Renal cortex interstitium (tissue), 11 donors: ENCODE measurements around the gene TEX101. TPM values are rescaled to one million over a fixed set of nuclear protein-coding genes. Genes with fewer than 3 reads are reported as not detected.
A peak's percentile ranks its signal among the peaks of the same experiment; 100 is the strongest.
"Not testable (repeated sequence)": the region's sequence is repeated elsewhere in the genome, so short reads cannot be mapped to it uniquely, and the experiment has no call there.

ENCODE experiments used
- DNase-seq, 11 donors: peaks; one replicate each; pipeline ENCODE4 v3.0.0-alpha.2; 2013; ENCODE audit warnings: low read depth in 9 of 11, low spot score in 4 of 11; ENCODE audit errors: extremely low read depth in 1 of 11
- polyA plus RNA-seq, 3 donors: library from polyadenylated mRNA; unstranded; fragments of 120-200 nt; gene quantifications; one replicate each; pipeline ENCODE4 v1.2.1, GENCODE V29; 2013; ENCODE audit not compliant: insufficient read length in 3 of 3

Gene TEX101
- polyA plus RNA-seq, 3 donors = not detected

DNA sequence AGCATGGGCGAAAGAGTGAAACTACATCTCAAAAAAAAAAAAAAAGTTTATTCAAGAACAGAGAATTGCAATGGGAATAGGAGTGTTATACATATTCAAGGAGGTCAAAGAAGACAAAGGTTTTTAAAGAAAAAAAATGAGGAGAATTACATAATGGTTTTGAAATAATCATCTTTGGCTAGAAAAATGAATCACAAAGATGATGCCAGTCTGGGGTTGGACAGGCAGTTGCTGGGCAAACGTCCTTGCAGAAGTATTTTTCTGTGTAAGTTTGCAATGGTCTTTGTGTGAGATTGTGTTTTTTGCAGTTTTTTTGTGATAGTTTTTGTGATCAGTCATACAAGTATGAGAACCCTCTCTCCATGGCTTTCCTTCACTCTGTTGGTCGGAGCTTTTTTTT, 27.0 kb downstream of the TEX101 start:
- DNase-seq = no peak

DNA sequence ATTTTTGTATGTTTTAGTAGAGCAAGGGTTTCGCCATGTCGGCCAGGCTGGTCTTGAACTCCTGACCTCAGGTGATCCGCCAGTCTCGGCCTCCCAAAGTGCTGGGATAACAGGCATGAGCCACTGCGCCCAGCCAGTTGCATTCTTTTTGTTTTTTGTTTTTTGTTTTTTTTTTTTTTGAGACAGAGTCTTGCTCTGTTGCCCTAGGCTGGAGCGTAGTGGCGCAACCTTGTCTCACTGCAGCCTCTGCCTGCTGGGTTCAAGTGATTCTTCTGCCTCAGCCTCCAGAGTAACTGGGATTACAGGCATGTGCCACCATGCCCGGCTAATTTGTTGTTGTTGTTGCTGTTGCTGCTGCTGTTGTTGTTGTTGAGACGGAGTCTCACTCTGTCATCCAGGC, 29.4 kb downstream of the TEX101 start:
- not testable (repeated sequence) for DNase-seq

GRCh38 chr19:43444531-43445287, 30.0 kb downstream of the TEX101 start:
- DNase-seq = no peak

DNA sequence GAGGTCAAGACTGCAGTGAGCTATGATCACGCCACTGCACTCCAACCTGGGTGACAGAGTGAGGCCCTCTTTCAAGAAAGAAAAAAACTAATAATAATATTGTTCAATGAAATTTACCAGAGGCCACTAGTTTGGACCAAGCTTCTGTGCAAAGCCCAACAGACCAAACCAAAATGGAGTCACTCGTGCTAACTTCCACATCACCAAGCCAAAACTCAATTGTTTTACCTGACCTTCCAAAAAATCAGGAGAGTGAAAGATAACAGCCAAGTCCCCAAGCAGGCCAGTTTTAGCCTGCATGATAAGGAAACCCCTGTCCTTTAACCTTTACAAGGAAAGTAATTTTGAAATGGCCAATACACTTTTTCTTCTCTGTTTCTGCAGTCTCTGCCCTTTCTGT, 30.7 kb downstream of the TEX101 start:
- no peak for DNase-seq

DNA sequence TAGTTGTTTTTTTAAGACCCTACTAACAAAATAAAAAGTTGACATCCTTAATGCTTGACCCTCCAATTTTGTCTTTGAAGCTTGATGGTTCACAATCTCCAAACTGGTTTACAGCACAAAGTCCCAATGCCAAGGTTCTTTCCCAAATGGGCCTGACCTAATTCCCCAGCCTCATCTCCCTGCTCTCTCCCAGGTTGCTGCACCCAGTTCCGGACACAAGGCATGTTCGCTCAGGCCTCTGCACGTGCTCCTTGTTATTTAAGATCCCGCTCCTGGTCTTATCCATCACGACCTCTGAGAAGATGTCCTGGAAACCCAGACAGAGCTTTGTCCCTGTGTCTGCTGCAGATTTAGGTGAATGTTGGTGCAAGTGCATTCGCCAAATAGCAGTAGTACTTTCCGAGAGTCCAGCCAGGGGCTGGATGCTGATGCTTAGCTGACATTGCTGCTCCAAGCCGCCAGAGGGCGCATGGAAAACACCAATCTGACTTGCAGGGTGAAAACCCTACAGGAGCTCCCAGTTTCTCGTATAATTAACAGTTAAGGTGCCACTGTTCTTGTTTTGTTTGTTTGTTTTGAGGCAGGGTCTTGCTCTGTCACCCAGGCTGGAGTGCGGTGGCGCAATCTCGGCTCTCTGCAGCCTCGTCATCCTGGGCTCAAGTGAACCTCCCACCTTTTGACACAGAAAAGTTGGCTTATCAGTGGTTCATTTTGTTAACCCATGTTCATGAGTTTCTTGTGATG, 32.2 kb downstream of the TEX101 start:
- DNase-seq = peak in 10 of 11 donors; percentile 46 to 74 (median 62)

DNA sequence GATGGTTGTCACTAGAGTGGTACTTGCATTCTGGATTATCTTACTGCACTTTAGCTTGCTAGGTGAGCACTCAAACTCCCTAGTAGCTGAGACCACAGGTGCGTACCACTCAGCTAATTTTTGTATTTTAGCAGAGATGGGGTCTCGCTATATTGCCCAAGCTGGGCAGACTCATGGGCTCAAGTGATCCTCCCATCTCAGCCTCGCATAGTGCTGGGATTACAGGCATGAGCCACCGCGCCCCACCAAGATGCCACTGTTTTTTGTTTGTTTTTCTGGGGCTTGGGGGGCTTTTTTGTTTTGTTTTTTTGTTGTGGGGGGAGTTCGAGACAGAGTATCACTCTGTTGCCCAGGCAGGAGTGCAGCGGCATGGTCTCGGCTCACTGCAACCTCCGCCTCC, 33.0 kb downstream of the TEX101 start:
- no peak for DNase-seq

DNA sequence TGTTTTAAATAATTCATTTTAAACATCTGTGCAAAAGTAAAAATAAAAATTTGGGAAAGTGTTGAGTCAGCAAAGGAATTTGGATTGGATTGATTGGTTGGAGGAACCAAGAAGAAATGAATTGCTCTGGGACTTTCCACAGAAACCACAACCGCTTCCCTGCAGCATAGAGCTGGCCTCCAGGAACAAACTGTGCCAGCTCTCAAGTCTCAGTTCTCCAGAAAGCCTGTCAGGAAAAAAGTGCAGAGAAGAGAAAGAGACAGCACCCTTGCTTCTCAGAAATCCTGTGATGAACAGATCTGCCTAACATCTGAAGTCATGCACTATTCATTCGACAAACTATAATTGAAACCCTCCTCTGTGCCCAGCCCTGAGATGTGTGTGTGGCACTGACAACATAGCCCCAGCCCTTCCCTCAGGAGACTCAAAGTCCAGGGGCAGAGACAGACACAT, 35.9 kb downstream of the TEX101 start:
- DNase-seq = no peak

GRCh38 chr19:43452582-43452981, 37.9 kb downstream of the TEX101 start:
- DNase-seq = no peak

DNA sequence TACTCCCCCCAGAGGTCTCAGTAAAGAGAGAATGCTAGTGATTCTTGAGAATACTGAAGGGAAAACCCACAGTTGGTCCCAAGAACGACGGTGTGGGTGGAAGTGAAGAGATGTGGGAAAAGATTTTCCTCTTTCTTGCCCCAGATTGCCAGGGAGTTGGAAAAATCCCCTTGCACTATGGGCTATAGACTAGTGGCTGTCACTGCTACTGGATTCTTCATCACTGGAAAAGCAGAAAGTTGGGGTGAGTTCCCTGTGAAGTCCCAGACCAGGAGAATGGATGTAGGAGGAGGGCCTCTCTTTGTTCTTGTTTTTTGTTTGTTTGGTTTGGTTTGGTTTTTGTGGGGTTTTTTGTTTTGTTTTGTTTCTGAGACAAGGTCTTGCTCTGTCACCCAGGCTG, 39.3 kb downstream of the TEX101 start:
- DNase-seq = no peak

DNA sequence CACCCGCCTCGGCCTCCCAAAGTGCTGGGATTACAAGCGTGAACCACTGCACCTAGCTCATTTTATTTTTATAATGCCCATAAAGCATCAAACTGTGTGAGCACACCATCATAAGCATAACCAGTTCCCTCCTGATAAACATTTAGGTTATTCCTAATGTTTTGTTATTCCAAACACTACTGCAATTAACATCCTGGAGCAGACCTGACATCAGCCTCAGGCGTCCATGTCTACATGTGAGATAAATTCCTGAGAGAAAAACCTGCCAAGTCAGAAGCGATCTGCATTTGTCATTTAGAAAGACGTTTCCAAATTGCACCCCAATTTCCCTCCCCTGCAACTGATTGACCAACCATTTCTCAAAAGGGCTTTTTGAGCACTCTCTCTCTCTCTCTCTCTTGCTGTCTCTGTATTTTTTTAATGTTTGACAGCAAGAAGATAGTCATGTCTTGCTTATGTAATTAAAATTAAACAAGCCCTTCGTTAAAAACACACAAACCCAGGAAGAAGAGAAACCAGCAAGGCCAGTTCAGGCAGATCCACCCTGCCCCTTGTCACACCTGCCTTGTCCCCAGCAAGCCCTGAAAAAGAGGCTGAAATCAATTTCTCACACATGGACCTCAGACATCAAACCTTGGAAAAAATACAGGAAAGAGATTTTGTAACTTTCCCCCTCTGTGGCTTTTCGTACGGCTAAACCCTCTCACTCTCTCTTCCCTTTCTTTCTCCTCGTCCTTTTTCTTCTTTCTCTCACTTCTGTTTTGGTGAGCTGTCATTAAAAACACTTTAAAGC, 40.8 kb downstream of the TEX101 start:
- DNase-seq = no peak

DNA sequence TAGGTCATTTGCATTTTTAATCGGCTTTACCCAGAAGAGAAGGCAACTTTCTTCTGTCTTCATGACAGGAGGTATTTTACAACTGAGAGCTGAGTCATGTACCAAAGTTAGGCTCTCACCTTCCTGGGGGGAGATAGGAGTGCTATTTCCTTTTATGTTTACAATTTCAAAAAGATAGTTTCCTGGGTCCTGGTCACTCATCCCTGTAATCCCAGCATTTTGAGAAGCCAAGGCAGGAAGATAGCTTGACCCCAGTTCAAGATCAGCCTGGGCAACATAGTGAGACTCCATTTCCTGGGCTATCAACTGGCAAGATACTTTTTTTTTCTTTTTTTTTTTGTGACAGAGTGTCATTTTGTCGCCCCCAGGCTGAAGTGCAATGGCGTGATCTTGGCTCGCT, 43.1 kb downstream of the TEX101 start:
- no peak for DNase-seq

DNA sequence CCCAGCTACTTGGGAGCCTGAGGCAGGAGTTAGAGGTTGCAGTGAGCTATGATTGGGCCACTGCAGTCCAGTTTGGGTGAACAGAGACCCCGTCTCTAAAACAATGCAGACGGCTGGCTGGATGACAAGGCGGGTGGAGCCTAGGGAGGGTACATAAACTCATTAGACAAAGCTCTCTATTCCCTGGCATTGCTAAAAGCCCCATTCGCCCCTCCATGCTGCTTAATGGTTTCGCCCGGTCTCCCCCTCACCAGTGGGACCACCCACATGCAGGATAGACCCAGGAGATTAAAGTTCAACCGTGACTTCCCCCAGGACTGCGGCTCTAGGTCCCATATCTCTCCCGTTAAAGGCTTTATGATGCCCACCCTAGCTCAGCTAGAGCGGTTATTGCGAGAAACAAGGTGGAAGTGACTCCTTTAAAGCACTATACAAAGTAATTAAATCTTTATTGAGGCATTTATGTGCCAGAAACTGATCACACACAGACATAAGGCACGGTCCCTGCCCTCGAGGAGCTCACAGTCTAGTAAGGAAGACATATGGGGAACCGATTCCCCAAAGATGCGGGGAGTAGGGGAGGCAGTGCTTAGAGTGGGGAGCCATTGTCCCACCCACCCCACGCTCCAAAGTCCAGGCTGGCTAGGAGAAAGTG, 45.8 kb downstream of the TEX101 start:
- no peak for DNase-seq

DNA sequence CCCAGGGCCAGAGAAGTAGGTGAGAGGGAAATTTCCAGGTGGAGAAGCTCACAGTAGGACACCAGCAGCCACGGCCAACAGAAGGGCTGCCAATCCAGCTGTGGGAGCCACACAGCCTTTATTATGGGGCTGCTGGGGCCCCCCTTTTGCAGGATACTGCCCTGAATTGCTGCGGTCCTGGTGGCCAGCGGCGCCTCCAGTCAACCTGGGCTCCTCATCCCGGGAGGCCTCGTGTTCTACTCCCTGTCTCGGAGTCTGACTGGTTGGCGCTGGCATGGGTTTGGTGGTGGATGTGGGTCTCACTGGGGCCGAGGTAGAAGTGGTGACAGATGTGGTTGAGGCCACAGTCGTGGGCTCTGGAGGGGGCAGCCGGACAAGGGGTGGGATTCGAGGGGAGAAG, 46.6 kb downstream of the TEX101 start:
- DNase-seq = no peak

DNA sequence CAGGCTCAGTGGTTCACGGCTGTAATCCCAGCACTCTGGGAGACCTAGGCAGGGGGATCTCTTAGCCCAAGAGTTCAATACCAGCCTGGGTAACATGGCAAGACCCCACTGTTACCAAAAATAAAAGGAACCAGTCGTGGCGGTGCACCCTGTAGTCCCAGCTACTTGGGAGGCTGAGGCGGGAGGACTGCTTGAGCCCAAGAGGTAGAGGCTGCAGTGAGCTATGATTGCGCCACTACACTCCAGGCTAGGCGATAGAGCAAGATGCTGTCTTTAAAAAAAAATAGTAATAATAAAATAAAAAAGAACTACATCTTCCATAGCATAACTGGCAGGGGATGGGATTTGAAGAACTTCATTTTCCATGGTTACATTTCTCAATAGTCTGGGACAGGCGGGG, 47.7 kb downstream of the TEX101 start:
- DNase-seq = no peak

- DNase-seq = no peak
Observed at GRCh38 chr19:43462785-43463380, 48.2 kb downstream of the TEX101 start.

DNA sequence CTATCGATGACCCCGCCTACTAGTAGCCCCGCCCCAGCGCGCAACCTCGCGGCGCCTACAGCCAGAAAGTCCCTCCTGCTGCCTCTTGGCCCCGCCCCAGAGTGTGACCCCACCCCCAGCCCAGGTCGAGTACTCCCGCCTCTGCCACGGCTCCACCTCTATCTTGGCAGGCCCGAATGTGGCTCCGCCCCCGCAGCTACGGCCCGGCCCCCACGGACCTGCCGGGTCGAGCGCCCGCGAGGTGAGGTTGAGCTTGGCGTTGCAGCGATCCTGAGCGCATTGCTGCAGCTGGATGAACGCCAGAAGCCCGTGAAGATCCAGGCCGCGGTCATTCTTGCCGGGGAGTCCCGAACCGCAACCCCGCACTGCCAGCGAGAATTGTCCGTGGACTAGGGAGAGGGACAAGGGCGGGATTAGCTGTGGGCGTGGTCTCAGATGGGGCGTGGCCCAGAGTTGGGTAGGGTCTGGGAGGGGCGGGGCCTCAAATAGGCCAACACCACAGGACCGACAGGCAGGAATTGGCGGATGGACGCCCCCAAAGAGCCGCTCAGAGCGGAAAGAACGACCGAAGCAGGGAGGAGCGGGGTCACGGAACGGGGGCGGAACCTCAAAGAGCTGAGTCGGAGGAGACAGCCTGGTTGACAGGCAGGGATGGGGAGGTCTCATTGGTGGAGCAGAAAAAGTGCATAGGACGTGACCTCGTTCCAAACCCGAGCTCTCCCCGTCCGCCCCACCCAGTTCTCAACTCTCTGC, 48.9 kb downstream of the TEX101 start:
- DNase-seq = peak; percentile 74 to 92 (median 90)

- DNase-seq = peak in 5 of 11 donors; percentile 8 to 60 (median 53)
Observed at GRCh38 chr19:43464134-43464775, 49.6 kb downstream of the TEX101 start.
